ENCODE results near the gene TCF7L2.

- no peak for TF ChIP-seq ZFP3 (CRISPR knock-in tag; IDR thresholded peaks at IDR 0.05)
- no peak for TF ChIP-seq ZC3H10 (CRISPR knock-in tag; IDR thresholded peaks at IDR 0.05)
- TF ChIP-seq ESRRG (CRISPR knock-in tag; IDR thresholded peaks at IDR 0.05) = no peak
- no peak for TF ChIP-seq RARB (CRISPR knock-in tag; IDR thresholded peaks at IDR 0.05)
- TF ChIP-seq ZFP30 (CRISPR knock-in tag; IDR thresholded peaks at IDR 0.05) = no peak
- TF ChIP-seq ZNF70 (CRISPR knock-in tag; IDR thresholded peaks at IDR 0.05) = no peak
- no peak for TF ChIP-seq CREB5 (CRISPR knock-in tag; IDR thresholded peaks at IDR 0.05; ENCODE audit: low read depth)
- TF ChIP-seq ZNF565 (CRISPR knock-in tag; conservative IDR thresholded peaks at IDR 0.05; ENCODE audit: low read depth) = no peak
- TF ChIP-seq CSRNP3 (CRISPR knock-in tag; IDR thresholded peaks at IDR 0.05) = no peak
- TF ChIP-seq PPARA (CRISPR knock-in tag; IDR thresholded peaks at IDR 0.05; ENCODE audit: borderline replicate concordance) = no peak
- TF ChIP-seq OSR1 (CRISPR knock-in tag; IDR thresholded peaks at IDR 0.05) = no peak
- TF ChIP-seq CSDC2 (CRISPR knock-in tag; IDR thresholded peaks at IDR 0.05) = no peak
Observed at GRCh38 chr10:113003052-113003451, 53.0 kb downstream of the TCF7L2 start.

All from SK-N-SH treated with all-trans-retinoic acid at 6 μM for 48 hours (cell line).